Stomach (tissue), 4 donors: ENCODE data around the gene CCDC172.

Experiments used
- CTCF ChIP-seq, 7 experiments: fragments of 450-650 bp in 4 of 7; fragments of 200-600 bp in 3 of 7; sonication (generic) in 3 of 7; IDR thresholded peaks; one replicate each; pipeline ENCODE4 v1.5.1; 2016 to 2019; ENCODE audit warnings: antibody characterized with exemption in 7 of 7, control low read depth in 2 of 7, mild to moderate bottlenecking in 1 of 7
- EP300 ChIP-seq: sonication (generic); formaldehyde crosslinking; IDR thresholded peaks from one replicate; pipeline ENCODE4 v1.6.1; 2017; ENCODE audit warnings: antibody characterized with exemption
- POLR2A ChIP-seq, 4 donors: fragments of 450-650 bp; IDR thresholded peaks; one replicate each; pipeline ENCODE4 v1.6.1; 2016; ENCODE audit warnings: antibody characterized with exemption in 4 of 4, control low read depth in 2 of 4, mild to moderate bottlenecking in 1 of 4, moderate library complexity in 1 of 4
- POLR2AphosphoS5 ChIP-seq, 3 donors: sonication (generic); formaldehyde crosslinking; IDR thresholded peaks; one replicate each; pipeline ENCODE4 v1.6.1; 2016; ENCODE audit warnings: antibody characterized with exemption in 3 of 3

GRCh38 chr10:116286626-116287200 lies 37.5 kb upstream of the CCDC172 start:
- TF ChIP-seq CTCF (IDR thresholded peaks at IDR 0.05) = no peak
- TF ChIP-seq POLR2AphosphoS5 (IDR thresholded peaks at IDR 0.05) = no peak
- no peak for TF ChIP-seq EP300
- no peak for TF ChIP-seq POLR2A (IDR thresholded peaks at IDR 0.05)
